HS-27A (cell line): ENCODE results near the gene ADAMTS7.
"Not testable (repeated sequence)": the region's sequence is repeated elsewhere in the genome, so short reads cannot be mapped to it uniquely, and the experiment has no call there.

Experiments
- DNase-seq: peaks from one replicate; pipeline ENCODE4 v3.0.0-alpha.2; 2012; ENCODE audit warnings: low read depth, missing footprints

Gene ADAMTS7

DNA sequence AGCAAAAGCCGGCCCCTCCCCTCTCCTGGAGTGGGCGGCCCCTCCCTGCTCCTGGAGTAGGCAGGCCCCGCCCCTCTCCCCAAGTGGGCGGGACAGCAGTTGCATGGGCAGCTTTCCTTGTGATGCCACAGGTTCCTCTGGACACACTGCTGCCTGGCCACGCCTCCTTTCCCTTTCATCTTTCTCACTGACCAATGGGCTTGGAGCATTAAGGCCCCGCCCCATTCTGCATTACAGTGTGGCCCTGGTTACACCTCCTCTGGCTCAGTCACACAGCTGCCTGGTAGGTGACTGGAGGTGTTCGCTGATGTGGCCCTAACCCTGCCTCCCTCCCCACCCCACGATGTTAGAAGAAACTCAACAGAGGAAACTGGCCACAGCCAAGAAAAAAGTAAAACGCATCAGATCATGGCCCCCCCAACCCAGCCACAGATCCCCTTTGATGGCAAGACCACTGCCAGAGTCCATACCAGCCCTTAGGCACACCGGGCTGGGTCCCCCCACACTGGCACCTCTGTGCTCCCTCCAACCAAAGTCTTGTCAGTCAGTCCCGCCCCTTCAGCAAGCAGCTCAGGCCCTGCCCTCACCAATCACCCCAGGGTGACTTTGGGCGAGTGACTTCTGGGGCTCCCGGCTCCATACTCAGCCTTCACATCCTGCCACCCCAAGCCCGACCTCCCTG is 84.3 kb downstream of the ADAMTS7 start:
- DNase-seq = no peak

DNA sequence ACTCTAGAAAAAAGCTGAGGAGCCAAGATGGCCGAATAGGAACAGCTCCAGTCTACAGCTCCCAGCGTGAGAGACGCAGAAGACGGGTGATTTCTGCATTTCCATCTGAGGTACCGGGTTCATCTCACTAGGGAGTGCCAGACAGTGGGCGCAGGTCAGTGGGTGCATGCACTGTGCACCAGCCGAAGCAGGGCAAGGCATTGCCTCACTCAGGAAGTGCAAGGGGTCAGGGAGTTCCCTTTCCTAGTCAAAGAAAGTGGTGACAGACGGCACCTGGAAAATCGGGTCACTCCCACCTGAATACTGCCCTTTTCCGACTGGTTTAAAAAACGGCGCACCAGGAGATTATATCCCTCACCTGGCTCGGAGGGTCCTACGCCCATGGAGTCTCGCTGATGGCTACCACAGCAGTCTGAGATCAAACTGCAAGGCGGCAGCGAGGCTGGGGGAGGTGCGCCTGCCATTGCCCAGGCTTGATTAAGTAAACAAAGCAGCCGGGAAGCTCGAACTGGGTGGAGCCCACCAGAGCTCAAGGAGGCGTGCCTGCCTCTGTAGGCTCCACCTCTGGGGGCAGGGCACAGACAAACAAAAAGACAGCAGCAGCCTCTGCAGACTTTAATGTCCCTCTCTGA is 91.3 kb downstream of the ADAMTS7 start:
- not testable (repeated sequence) for DNase-seq

DNA sequence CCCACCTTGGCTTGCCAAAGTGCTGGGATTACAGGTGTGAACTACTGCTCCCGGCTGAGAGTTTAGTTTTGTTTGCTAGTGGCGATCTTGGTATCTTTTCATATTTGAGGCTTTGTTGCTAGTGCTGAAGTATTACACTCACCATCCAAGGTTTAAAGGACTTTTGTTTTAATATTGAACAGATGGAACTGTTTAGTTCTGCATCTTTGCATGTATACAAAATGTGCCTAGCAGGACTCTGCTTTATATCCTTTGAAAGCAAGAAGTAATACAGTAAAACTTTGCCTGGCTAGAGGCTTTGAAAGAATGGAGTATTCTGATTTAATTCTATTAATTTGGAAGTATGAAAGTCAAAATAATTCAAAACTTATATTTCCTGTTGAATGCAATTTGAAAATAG is 92.4 kb downstream of the ADAMTS7 start:
- DNase-seq = no peak

DNA sequence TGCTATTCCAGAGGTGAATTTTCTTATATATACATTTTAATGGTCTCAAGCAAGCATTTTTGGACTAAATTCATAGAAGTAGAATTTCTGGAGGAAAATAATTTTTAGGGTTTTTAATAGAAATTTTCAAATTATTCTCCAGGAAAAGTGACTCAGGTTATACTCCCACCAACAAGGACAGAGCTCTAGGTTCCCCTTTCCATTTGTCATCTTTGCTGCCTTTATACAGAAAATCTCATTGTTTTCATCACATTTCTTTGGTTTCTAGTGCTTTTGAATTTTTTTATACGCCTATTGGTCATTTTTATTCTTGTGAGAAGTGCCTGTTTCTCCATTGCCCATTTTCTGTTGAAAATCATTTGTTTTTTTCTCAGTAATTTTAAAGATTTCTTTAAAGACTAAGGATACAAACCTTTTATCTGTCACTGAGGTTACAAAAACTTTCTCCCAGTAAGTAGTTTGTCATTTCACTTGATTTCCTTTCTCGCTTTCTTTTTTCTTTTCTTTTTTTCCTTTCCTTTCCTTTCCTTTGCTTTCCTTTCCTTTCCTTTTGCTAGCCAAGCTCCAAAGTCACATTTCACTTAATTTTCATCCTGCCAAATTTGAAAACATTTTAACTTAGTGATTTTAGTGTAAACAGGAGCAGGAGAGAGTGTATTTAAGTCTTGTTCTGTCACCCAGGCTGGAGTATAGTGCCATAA is 93.2 kb downstream of the ADAMTS7 start:
- DNase-seq = no peak

DNA sequence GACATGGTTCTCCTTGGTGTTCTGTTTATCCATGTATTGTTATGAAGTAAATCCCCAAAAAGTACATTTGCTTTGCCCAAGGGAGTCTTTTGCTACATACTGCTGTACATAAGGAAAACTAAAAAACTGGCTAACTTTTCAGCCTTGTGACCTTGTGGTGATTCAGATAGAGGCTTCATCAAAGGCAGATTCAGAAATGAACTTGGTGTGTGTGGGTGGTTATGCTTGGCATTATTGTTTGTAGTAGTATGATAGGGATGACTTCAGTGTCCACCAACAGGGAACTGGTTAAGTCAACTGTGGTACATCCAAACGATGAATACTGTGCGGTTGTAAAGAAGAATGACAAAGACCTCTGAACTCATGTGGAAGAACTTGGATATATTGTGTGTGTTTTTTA is 94.6 kb downstream of the ADAMTS7 start:
- no peak for DNase-seq

DNA sequence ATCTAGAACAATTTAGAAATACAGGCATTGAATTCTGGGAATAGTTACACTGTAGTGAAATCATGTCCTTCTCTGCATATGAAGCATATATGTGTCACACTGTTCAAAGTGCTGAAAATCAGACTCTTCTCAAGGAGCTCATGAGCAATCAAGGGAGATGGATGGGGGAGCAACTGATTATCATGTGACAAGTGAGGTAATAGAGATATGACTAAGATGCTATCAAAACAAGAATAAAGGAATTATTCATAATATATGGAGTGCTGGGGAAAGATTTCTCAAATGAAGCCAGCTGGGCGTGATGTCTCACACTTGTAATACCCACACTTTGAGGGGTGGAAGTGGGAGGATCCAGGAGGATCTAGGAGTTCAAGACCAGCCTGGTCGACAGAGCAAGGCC is 95.3 kb downstream of the ADAMTS7 start:
- peak; percentile 74 for DNase-seq

DNA sequence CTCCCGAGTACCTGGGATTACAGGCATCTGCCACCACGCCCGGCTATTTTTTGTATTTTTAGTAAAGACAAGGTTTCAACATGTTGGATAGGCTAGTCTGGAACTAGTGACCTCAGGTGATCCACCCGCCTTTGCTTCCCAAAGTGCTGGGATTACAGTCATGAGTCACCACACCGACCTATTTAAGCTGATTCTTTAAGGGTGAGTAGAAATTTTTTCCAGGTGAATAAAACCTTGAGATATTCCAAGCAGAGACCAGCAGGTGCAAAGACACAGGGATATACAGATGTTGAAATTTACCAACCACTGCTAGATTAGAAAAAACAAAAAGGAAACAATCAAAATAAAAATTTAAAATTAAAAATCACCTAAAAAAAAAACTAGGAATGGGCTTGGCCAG is 95.8 kb downstream of the ADAMTS7 start:
- DNase-seq = no peak

DNA sequence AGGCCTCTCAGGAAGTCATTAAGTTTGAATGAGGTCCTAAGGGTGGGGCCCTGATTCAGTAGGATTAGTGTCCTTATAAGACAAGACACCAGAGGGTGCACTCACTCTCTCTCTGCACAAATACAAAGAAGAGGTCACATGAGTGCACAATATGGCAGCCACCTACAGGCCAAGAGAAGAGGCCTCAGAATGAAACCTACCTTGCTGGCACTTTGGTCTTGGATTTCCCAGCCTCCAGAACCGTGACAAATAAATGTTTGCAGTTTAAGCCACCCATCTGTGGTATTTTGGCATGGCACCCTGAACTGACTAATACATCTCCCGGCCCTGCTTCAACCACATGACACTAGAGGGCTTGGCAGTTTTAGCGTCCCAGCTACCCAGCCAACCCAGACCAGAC is 96.4 kb downstream of the ADAMTS7 start:
- DNase-seq = no peak

DNA sequence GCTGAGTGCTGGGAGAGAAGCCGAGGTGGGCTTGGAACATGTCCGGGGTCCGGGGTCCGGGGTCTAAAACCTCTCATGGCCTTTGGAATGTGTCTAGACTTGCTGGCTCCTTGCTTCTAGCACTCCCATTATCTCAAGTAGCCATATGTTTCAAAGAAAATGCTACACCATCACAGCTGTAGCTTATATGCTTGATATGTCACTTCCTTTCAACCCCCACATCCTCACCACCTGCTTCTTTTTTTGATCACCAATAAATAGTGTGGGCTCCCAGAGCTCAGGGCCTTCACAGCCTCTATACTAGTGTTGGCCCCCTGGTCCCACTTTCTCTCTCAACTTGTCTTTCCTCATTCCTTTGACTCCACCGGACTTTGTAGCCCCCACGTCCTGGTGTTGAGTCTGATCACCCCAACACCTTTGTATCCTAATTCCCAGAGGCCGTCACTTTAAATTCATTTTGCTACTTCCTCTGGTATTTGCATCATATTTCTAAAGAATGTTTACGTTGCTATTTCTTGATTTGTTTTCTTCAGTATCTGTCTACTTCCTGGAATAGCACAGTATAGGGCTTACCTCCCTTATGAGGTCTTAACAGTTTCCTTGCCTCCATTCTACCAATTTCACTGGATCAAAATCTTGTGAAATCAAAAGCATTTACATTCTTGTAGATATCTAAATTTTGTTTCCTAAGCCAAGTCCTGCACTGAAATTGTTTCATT is 98.3 kb downstream of the ADAMTS7 start:
- DNase-seq = no peak

DNA sequence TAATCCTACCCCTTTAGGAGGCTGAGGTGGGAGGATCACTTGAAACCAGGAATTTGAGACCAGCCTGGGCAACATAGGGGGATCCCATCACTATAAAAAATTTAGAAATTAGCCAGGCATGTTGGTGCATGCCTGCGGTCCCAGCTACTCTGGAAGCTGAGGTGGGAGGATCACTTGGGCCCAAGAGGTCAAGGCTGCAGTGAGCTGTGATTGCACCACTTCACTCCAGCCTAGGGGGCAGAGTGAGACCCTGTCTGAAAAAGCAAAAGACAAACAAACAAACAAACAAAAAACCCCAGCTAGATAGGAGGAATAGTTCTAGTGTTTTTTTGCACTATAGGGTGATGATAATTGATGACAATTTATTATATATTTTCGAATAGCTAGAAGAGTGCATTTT is 99.6 kb downstream of the ADAMTS7 start:
- DNase-seq = no peak

DNA sequence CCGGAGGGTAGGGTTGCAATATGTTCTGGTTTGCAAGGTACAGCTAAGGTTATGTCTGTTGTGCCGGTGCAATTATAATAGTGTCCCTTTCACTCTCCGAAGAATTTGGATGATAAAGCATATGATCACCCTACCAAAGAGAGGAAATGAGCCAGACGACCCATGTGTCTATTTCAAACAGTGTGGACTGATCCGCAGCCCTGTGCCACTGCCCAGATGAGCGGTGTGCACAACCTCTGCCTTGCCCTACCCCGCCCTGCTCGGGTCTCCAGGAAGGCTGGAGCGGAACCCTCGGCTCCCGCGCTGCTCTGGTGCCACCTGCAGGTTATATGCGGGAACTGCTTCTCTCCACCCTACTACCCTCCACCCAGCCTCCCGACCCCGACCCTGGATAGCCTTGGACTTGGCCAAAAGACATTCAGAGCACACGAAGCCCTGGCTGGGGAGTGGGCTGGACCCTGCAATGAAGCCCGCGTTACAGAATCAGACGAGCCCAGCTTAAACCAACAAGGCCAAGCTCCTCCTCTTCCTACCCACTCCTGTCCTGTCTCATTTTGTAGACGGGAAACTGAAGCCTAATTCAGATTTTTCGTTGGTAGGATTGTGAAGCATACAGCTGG is 101.9 kb downstream of the ADAMTS7 start:
- DNase-seq = no peak
